IPS-NIHi11 (cell line): ENCODE results near the gene TIGD2.
A peak's percentile ranks its signal among the peaks of the same experiment; 100 is the strongest.
"Not testable (repeated sequence)": the region's sequence is repeated elsewhere in the genome, so short reads cannot be mapped to it uniquely, and the experiment has no call there.

ENCODE experiments used
- DNase-seq: peaks from one replicate; pipeline ENCODE4 v3.0.0; 2012; ENCODE audit warnings: mixed read lengths, low spot score

The TIGD2 gene

DNA sequence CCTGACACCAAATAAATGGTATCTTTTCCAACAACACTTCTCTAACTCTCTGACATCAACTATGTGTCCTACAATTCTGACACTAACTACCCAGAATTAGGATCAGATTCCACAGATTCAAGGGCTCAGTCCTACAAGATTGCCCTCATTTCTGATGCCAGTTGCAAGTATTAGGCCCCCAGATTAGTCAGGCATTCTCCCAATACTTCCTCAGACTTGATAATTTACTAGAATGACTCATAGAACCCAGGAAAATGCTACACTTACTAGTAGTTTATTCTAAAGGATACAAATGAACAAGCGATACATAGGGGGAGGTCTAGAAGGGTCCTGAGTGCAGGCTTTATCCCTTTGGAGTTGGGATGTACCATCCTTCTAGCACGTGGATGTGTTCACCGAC lies 8.5 kb downstream of the TIGD2 start:
- DNase-seq, result no peak

- no peak for DNase-seq
Measured at GRCh38 chr4:89121387-89122068, 10.2 kb downstream of the TIGD2 start.

GRCh38 chr4:89123451-89123851 lies 12.1 kb downstream of the TIGD2 start:
- no peak for DNase-seq

DNA sequence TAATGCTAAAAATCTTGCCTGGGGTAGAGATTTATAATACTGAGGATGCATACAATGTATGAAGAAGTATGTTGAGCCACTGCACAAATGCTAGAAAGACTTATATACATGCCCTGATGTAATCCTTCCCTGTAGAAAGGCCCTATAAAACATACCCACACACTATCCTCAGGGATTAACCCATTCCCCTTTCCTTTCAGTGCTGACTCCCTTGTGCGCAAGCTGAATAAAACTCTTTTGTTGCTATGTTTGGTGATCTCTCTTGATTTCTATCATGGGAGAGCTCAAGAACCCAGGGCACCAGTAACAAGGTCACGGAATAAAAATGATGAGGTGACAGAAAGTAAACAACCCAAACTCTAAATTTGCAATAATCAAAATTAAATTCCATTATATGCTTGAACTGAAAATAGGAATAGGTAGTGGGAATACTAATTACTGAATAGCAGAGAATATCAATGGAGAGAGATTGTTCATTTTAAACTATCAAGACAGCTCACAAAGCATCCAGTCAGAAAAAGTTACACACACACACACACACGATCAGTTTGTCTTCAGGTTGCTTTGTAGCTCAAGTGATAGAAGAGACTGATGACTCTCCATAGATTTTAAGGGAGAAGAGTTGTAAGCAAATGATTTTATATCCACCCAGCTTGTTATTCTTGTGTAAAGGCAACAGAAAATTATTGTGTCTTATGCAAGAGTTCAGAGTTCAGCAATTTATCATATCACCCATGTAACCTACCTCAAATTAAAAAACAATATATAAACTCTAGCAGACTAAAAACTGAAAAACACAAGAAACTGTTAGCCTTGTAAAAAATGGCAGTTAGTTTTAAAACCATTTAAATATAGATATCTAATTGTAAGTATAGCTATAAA lies 14.8 kb downstream of the TIGD2 start:
- DNase-seq, result no peak

DNA sequence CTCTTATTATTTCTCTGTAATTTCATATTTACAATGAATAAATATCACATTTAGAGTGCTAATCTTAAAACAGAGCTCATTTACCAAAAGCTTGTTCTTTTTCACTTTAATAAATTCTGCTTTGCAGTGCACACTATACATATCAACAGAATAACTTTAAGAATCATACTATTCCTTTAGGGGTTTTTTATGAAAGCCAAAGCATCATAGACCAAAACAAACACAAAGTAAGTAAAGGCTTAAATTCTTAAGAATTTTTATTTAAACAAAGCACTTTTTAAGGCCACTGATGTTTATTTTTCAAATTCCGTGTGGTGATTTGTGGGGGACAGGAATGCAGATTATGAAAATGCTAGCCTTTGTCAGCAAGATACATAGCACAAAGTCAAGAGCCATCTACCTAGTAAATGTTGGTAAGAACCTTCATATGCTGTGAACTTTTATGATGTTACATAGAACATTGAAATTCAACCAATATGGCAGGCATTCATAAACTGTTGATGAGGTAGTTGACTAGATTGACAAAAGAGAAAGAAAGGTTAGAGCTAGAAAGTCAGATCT lies 17.8 kb downstream of the TIGD2 start:
- DNase-seq, result no peak

- DNase-seq, result no peak
Measured at GRCh38 chr4:89134775-89135319, 23.5 kb downstream of the TIGD2 start.

- no peak for DNase-seq
Measured at GRCh38 chr4:89136525-89136924, 25.2 kb downstream of the TIGD2 start.

- no peak for DNase-seq
Measured at GRCh38 chr4:89137231-89137630, 25.9 kb downstream of the TIGD2 start.

DNA sequence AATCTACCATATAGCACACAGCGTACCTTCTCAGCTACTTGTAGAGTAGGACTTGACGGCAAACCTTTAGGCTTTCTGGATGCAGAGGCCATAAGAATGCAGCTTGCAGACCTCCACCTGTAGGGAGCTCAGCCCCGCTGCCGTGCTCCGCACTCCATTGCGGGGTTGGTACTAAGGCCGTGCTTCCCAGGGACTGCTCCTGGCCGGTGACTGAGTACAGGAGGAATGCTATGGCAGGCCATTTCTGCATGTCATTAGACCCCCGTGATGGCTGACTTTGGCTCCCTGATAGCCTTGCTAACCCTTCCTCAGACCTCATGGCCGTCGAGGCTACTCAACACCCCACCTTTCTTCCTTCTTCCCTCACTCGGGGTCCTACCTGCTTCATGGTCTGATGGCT lies 26.4 kb downstream of the TIGD2 start:
- DNase-seq, result peak; percentile 16

DNA sequence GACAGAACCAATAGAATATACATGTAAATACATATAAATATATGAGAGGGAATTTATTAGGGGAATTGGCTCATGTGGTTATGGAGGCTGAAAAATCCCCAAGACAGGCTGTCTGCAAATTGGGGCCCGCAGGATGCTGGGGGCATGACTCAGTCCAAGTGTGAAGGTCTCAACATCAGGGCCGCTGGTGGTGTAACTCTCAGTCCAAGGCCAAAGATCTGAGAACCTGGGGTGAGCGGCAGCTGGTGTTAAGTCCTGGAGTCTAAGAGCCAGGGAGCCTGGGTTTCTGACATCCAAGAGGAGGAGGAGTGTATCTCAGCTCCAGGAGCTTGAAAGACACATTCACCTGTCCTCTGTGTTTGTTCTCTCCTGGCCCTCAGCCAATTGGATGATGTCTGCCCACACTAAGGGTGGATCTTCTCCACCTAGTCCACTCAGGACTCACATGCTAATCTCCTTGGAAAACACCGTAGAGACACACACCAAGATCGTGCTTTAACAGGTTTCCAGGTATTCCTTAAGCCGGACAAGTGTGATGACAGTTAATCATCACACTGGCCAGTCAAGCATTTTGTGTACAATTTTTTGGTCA lies 28.9 kb downstream of the TIGD2 start:
- no peak for DNase-seq

GRCh38 chr4:89142691-89143669 lies 31.6 kb downstream of the TIGD2 start:
- DNase-seq, result no peak

GRCh38 chr4:89144652-89145051 lies 33.3 kb downstream of the TIGD2 start:
- DNase-seq, result not testable (repeated sequence)

GRCh38 chr4:89146196-89146595 lies 34.9 kb downstream of the TIGD2 start:
- DNase-seq, result no peak

GRCh38 chr4:89152972-89153371 lies 41.6 kb downstream of the TIGD2 start:
- peak; percentile 46 for DNase-seq

DNA sequence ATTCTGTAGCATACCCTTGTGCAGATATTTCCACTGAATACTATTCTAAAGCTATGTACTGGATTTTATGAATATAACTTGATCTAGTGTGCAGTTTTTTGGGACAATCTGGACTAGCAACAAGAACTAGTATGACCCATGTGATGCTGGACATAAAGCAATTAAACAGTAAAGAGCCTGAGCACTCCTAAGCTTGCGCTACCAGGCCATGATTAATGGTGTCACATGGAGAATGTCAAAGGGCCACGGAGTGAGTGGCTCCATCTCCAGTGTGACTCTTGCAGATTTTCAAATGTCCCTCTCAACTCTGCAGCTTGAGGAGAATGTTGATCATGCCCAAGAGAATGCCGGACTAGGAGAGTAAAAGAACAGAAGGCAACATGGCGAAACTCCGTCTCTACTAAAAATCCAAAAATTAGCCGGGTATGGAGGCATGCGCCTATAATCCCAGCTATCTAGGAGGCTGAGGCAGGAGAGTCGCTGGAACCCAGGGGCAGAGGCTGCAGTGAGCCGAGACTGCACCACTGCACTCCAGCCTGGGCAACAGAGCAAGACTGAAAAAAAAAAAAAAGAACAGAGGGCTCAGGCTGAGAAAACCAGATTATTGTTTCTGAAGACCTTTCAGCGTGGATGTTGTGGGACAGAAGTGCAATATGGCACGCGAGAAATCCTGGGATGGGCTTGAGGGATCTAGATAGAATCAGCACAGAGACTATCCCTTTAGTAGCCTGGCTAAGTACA lies 45.0 kb downstream of the TIGD2 start:
- DNase-seq, result no peak

DNA sequence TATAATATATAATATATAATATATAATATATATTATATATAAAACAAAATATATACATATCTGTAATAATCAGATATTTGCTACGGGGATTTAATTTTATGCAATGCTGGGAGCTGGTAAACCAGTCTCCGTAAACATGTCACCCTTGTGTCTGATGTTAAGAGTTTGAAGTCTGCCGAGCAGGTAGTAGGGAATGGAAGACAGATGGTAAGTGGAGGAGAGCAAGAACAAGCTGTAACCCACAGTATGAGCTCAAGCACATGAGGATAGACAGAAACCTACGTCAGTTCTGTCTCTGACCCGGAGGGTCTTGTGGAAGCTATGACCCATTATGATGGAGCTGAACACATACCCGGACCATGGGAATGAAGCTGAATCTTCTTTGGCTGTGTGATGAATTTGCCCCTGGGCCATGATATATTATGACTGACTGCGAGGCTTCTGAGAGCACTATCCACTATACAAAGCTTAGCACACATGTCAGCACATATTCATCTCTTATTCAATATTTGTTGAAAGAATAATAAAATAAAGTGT lies 46.2 kb downstream of the TIGD2 start:
- no peak for DNase-seq

DNA sequence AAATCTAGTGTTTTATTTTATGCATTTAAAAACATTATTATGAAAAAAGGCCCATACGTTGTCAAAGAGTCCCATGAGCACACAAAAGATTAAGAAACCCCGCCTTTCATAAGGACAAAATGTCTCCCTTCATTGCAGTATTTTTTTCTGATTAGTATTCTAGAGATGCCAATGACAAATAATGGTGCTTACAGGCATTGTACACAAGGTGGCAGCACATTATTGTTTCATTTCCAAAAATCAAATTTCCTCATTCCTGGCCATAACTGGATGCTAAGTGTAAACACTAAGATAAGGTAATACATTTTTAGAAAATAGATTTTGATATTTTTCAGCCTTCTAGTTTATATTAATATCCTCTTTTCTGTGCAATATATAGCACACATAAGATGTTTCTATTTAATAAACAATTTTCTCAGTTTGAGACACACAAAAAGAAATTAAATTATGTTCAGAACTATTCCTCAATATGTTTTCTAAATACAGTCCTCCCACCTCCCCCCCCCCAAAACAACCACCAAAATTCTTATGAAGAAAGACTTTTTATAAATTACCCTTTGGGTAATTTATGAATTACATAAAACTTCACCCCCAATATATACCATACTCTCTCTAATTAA lies 47.7 kb downstream of the TIGD2 start:
- DNase-seq, result peak; percentile 43

DNA sequence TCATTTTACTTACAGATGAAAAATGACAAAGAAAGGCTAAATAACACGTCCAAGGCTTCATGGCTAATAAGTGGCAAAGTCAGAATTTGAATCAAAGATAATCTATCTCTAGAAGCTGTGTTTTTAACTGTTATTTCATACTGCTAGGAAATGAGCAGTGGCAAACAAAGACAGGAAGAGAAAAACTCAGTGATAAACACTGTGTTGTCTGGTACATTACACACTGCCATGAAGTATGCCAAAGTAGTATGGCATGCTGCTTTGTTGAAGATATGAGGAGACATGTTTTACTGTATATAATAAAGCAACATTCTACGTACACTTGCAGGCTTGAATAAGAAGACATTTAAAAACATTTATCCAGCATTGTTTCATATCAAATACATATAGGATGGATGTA lies 49.5 kb downstream of the TIGD2 start:
- no peak for DNase-seq

DNA sequence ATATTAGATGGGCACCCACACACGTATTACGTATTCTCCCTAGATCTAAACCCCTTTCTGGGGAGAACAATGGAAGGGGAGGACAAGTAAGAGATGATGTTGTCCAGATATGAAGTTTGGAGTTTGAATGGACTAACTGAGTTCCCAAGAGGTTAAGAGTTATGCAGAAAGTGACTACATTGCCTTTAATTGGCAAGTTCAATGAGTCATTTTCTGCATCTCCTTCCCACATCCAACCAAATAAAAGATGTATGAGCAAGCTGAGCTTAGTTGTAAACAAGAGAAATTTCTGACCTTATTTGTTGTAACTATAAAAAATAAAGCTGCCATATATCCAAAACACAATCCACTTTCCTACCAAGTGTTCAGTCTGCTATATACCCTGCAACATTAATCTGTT lies 50.5 kb downstream of the TIGD2 start:
- DNase-seq, result no peak

DNA sequence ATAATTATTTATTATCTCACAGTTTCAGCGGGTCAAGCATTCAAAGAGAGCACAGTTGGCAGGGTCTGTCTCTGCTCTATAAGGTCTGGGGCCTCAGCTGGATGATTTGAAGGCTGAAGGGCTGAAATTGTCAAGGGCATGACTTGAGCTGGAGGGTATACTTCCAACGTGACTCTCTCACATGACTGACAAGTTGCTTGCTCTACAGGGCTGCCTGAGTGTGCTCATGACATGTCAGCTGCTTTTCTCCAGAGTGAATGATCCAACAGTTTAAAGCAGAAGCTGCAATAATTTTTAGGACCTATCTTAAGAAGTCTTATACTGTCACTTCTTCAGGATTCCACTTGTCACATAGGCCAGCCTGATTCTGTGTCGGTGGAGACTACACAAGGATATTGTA lies 51.2 kb downstream of the TIGD2 start:
- no peak for DNase-seq
